HG03066 (cell line): ENCODE results near the gene GABARAPL2.

Source experiments
- ATAC-seq: cut with Tn5 transposase; IDR thresholded peaks from one replicate; pipeline ENCODE4 v1.9.1; 2021; ENCODE audit warnings: low read depth; ENCODE audit not compliant: unreplicated experiment

GABARAPL2 gene

GRCh38 chr16:75552951-75553350 lies 13.2 kb upstream of the GABARAPL2 start:
- ATAC-seq: no peak

GRCh38 chr16:75555213-75555706 lies 10.9 kb upstream of the GABARAPL2 start:
- peak; percentile 37 for ATAC-seq

GRCh38 chr16:75555707-75556430 lies 10.3 kb upstream of the GABARAPL2 start, which contains the start of gene TMEM231:
Gene TMEM231 (minus strand): TSS chr16:75556252. CDS start chr16:75556209, 43 bp downstream.
- ATAC-seq: peak; percentile 97

GRCh38 chr16:75556431-75556950 lies 9.7 kb upstream of the GABARAPL2 start:
- no peak for ATAC-seq

- ATAC-seq: no peak
Observed at GRCh38 chr16:75558846-75559401, 7.3 kb upstream of the GABARAPL2 start.

GRCh38 chr16:75559564-75560372 lies 6.4 kb upstream of the GABARAPL2 start:
- no peak for ATAC-seq

GRCh38 chr16:75565640-75566039 lies 539 bp upstream of the GABARAPL2 start:
- peak; percentile 7 for ATAC-seq

- ATAC-seq: peak; percentile 0
Observed at GRCh38 chr16:75566758-75567255, 628 bp downstream of the GABARAPL2 start.

GRCh38 chr16:75567911-75568310 lies 1.7 kb downstream of the GABARAPL2 start:
- ATAC-seq: no peak

- no peak for ATAC-seq
Observed at GRCh38 chr16:75570396-75571065, 4.4 kb downstream of the GABARAPL2 start.

GRCh38 chr16:75572864-75573542 lies 6.8 kb downstream of the GABARAPL2 start:
- ATAC-seq: no peak

GRCh38 chr16:75573955-75574354 lies 7.8 kb downstream of the GABARAPL2 start:
- ATAC-seq: no peak

GRCh38 chr16:75575958-75576357 lies 9.8 kb downstream of the GABARAPL2 start:
- no peak for ATAC-seq

- peak; percentile 42 for ATAC-seq
Observed at GRCh38 chr16:75576384-75576811, 10.2 kb downstream of the GABARAPL2 start.

- no peak for ATAC-seq
Observed at GRCh38 chr16:75578212-75578611, 12.0 kb downstream of the GABARAPL2 start.

GRCh38 chr16:75578725-75579124 lies 12.5 kb downstream of the GABARAPL2 start:
- no peak for ATAC-seq

- no peak for ATAC-seq
Observed at GRCh38 chr16:75579281-75579834, 13.2 kb downstream of the GABARAPL2 start.

GRCh38 chr16:75584108-75584507 lies 17.9 kb downstream of the GABARAPL2 start:
- peak; percentile 62 for ATAC-seq

GRCh38 chr16:75588716-75589115 lies 22.5 kb downstream of the GABARAPL2 start:
- ATAC-seq: no peak
